GM19372 (cell line): ENCODE data around the gene MUC13.

Experiments
- ATAC-seq: cut with Tn5 transposase; IDR thresholded peaks from one replicate; pipeline ENCODE4 v1.9.1; 2021; ENCODE audit warnings: mild to moderate bottlenecking, low read depth, moderate library complexity; ENCODE audit not compliant: unreplicated experiment

The MUC13 gene

DNA sequence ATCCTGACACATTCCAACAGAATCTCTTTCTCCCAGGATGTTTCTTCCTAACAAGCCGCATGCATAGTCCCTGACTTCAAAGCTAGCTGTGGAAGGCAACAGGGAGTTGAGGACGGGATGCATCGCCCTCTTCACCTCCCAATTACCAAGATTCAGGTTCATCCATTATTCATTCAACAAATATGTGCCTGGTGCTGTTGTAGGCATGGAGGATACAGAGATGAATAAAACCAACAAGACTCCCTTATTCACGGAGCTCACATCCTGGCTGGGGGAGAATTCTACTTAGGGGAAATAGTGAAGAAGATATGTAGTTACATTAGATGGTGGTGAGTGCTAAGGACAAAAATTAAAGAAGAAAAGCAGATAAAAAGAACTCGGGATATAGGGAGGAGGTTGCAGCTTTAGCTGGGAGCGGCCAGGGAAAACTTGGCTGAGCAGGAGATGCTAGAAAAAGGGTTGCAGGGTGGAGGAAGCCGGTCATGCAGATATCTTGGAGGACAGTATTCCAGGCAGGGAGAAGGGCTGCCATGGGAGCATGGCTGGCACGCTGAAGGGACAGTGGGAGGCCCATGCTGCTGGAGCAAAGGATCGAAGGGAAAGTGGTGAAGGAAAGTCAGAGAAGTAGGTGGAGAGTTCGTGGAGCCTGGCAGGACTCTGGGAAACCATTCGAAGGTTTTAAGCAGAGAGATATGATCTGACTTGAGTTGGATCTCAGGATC, 52.4 kb downstream of the MUC13 start:
- no peak for ATAC-seq

GRCh38 chr3:124879337-124879680, 55.2 kb downstream of the MUC13 start:
- ATAC-seq = no peak

DNA sequence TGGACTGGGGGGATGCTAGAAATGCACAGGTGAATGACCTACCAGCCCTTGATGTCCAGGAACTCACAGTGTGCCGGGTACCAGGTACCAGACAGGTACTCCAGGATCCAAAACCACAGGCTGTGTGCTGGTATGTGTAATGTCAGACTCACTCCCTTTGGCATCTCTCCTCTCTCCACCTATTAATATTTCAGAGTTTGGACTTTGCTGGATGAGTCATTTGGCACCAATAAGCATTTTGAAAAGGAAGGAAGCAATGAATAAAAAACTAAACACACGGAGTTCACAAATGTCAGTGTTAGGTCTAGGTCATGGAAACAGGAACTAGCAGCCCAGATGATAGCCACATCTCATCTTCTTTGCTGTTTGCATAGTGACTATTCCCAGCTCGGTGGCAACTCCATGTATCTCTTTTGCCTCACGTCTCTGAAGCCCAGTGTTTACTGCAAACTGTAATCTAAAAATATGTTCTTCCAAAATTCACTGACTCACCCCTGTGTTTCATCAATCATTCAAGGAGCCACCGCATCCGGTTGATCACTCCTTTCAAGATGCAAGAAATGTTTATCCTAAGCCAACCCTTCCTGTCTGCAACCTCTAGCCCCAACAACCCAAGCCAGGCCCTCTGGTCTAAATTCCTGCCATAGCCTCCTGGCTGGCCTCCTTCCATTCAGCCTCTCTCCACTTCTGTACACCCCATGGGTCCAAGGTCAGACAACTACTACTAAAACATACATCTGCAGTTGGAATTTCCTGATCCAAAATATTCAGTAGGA, 55.8 kb downstream of the MUC13 start:
- no peak for ATAC-seq

GRCh38 chr3:124877674-124878073, 56.9 kb downstream of the MUC13 start:
- ATAC-seq = no peak

DNA sequence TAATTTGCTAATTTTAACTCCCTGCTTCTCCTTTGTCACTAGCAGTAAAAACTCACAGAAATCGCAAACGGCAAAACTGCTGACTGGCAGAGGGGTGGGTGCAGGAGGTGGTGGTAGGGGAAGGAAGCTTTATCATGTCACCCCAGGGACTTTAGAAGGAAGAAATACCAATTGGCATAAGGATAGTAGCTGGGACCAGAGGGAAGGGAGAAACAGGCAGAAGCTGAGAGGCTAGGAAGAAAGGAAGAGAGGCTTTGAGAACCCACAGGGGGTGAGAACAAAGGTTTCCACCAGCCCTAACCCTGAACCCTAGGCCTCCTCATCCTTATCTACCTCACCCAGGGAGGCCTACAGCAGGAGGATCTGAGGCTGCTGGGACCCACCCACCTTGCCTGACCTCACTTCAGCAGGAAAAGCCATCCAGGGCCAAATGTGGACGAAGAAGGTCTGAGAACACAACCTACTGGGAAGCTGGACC, 58.1 kb downstream of the MUC13 start:
- no peak for ATAC-seq

DNA sequence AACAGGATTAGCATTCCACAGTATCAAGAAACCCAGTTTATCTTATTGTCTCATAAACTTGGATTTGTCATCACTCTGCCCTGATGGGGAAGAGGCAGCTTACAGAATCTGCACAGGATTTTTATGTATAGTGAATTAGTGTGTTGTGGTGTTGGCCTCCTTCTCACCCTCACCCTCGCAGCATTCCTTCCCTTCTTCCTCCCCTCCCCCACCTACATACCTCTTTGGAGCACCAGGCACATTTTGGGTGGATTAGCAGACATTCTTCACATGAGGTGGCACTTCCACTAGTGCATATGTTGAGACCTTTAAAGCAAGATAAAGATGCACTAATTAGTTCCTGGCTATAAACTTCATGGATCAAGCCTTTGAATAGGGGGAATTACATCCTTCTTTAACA, 61.3 kb downstream of the MUC13 start:
- no peak for ATAC-seq

GRCh38 chr3:124867511-124867910, 67.0 kb downstream of the MUC13 start:
- no peak for ATAC-seq

DNA sequence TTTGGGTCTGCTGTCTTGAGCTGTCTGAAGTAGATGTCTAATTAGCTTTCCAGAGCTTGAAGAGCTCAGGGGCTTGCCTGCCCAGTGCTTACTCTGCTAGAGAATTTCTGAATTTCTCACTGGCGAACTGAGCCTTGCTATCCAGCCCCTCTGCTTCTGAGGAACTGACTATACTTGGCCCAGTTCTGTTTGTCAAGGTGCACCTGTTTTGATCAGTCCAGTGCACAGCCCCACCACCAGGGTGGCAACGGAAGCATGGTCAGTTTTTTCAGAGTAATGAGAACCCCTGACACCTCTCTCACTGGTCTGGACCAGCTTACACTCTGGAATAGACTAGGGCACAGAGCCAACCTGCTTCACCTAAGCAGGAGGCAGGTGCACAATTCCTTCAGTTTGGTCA, 72.5 kb downstream of the MUC13 start:
- ATAC-seq = no peak

DNA sequence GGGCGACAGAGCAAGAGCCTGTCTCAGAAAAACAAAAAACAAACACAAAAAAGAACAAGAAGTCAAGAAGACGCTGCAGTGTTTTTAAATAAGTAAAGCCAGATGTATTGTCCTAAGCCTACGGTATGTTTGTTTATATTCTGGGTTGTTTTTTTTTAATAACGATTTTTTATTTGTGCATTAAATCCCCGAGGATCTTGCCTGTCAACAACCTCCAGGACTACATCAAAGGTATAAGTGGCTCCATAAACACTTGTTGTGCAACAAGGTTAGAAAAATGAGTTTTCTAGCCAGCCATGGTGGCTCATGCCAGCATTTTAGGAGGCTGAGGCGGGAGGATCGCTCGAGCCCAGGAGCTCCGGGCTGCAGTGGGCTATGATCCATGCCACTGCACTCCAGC, 73.5 kb downstream of the MUC13 start:
- no peak for ATAC-seq

GRCh38 chr3:124860599-124860998, 74.0 kb downstream of the MUC13 start:
- ATAC-seq = no peak

- no peak for ATAC-seq
Observed at GRCh38 chr3:124859025-124859424, 75.5 kb downstream of the MUC13 start.

GRCh38 chr3:124858275-124858674, 76.3 kb downstream of the MUC13 start:
- ATAC-seq = no peak

DNA sequence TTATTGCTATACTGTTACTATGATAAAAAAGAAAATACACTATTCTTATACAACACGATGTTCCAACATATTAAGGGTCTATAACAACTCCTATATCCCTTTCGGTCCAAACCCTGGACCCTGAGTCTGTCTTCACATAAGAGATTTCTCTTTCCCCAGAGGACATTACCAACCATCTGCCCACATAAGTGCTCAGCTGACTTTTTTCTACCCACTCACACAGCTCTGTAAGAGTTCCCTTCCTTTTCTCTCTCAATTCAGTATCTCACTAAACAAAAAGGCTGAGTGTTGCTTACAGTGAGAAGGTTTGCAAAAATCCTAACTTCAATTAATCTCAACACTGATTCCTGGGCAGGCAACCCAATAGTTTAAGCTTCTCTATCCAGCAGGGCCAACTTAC, 77.9 kb downstream of the MUC13 start:
- ATAC-seq = no peak
